ENCODE measurements around the gene INSRR. TPM values are rescaled to one million over a fixed set of nuclear protein-coding genes. Genes with fewer than 3 reads are reported as not detected.

Gene INSRR
- total and polyA plus RNA-seq, 9 of the 15 experiments (the other 6 are each of a cell fraction or from before 2014, with no cell fraction given), result 0.03 to 0.18 (median 0.06) TPM; not detected in 3

DNA sequence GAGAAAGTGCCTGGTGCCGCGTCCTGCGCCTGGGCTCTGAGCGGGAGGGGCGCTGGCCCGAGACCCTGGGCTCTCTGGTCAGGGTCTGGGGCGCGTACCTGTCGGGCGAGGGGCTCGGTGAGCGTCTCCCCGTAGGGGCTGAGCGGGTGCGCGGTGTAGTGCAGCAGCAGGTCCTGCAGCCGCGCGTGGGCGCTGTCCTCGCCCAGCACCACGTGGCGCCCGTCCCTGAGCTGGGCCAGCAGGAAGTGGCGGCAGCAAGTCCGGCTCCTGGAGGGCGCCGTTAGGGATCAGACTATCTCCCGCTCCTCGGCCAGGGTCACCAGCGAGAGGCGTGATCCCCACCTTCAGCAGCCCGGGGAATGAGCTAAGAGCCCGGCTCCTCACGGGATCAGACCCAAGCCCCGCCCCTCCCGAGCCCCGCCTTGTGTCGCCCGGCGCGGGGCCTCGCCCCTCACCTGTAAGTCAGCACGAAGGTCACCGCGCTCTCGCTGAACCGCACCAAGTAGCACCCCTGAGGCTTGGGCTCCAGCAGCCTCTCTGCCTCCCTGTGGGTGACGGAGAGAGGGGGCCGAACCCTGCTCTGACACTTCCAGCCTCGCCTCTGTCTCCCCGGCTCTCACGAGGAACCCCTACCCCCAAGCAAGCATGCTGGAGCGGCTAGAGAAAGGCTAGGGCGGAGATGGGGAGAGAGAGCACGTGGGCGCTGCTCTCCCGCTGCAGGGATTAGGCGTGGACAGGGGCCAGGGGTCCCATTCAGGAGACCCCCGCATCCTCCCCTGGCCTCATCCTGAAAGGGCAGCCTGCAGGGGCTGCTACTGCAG lies 45.0 kb downstream of the INSRR start:
- TSS peak; percentile 34 for BruUV-seq (replicated peaks)
- Histone ChIP-seq H3K27ac (ENCODE audit: extremely low read depth, low read depth, low read length) (peak overlapping the region; percentile 86), H3K4me3 (peak overlapping the region; percentile 50), H4K20me1 (replicated peaks; ENCODE audit: control insufficient read depth, insufficient read depth, low read length) (no peaks in the 10 kb centered on the region), H3K9ac (ENCODE audit: insufficient read depth in 1 of 2, low read depth in 2 of 2, low read length in 2 of 2) (peak overlapping the region; percentile 83 to 96), H3K9me1 (ENCODE audit: control insufficient read depth, insufficient read depth, low read length) (no peaks in the 10 kb centered on the region), H2AFZ (ENCODE audit: low read depth, low read length) (peak overlapping the region; percentile 94), H3K27me3 (ENCODE audit: control insufficient read depth in 2 of 2, insufficient read depth in 2 of 2, low read length in 2 of 2) (no peaks in the 10 kb centered on the region), H3K36me3 (ENCODE audit: control insufficient read depth, insufficient read depth, low read length) (peaks cover 16% of the 10 kb centered on the region; the same call in 2 of the 3 replicates), H3K79me2 (ENCODE audit: control insufficient read depth, insufficient read depth, low read length) (peaks cover 22% of the 10 kb centered on the region), H3K4me2 (ENCODE audit: insufficient read depth, low read length) (peak overlapping the region; percentile 83), H3K9me3 (replicated peaks; ENCODE audit: control insufficient read depth, insufficient read depth, low read depth, low read length) (no peaks in the 10 kb centered on the region), H3K4me1 (replicated peaks in 1 of 2; ENCODE audit: control insufficient read depth in 2 of 2, insufficient read depth in 2 of 2, low read length in 2 of 2) (peaks cover 55 to 65% of the 10 kb centered on the region in 2 experiments)
- peak; percentile 86 to 95 (median 91) for DNase-seq (ENCODE audit: extremely low read depth in 1 of 4, low spot score in 3 of 4)
- ChIA-PET CTCF (ENCODE audit: low intra/inter-chr PET ratio) (interaction anchor here (0.6 kb wide), 1 partner anchor 47 kb away, joined by 3 read pairs; the partner anchor contains the start of gene NTRK1), POLR2A (interaction anchor here (0.6 to 1.3 kb wide), 8 partner anchors 10 to 116 kb away, joined by 3 to 5 read pairs (median 3); no protein-coding TSS in a partner anchor)
- WGBS (ENCODE audit: insufficient coverage, low coverage, missing lambda C conversion rate), result 10% methylated on average over 46 of the region's 60 CpGs
- ATAC-seq, result peak; percentile 87
- in situ Hi-C loops (cut with MboI) (no loop called here), intact Hi-C loops (cut with micrococcal nuclease) (no loop called here)
- peak; percentile 74 for FAIRE-seq
- no peak for TF ChIP-seq ILK (tag; IDR thresholded peaks at IDR 0.05; ENCODE audit: borderline replicate concordance, low read depth)
- TF ChIP-seq BCLAF1 (IDR thresholded peaks at IDR 0.05; ENCODE audit: borderline replicate concordance in 1 of 2, control insufficient read depth in 1 of 2, low read depth in 2 of 2, low read length in 1 of 2), result no peak
- TF ChIP-seq SIX5 (IDR thresholded peaks at IDR 0.05; ENCODE audit: borderline replicate concordance in 1 of 2, insufficient read depth in 1 of 2, low read depth in 1 of 2, low read length in 2 of 2), result 0 out of 4 replicates have a peak, but pooled peaks of 1 of the 2 experiments have one; percentile 16
- no peak for TF ChIP-seq WHSC1 (IDR thresholded peaks at IDR 0.05; ENCODE audit: low read length)
- no peak for TF ChIP-seq CCAR2 (IDR thresholded peaks at IDR 0.05; ENCODE audit: low read depth, low read length)
- TF ChIP-seq HMGN3 (IDR thresholded peaks at IDR 0.05; ENCODE audit: borderline replicate concordance, extremely low read depth, insufficient read length, low read depth, low read length), result peak; percentile 62
- TF ChIP-seq, protein P1, sequence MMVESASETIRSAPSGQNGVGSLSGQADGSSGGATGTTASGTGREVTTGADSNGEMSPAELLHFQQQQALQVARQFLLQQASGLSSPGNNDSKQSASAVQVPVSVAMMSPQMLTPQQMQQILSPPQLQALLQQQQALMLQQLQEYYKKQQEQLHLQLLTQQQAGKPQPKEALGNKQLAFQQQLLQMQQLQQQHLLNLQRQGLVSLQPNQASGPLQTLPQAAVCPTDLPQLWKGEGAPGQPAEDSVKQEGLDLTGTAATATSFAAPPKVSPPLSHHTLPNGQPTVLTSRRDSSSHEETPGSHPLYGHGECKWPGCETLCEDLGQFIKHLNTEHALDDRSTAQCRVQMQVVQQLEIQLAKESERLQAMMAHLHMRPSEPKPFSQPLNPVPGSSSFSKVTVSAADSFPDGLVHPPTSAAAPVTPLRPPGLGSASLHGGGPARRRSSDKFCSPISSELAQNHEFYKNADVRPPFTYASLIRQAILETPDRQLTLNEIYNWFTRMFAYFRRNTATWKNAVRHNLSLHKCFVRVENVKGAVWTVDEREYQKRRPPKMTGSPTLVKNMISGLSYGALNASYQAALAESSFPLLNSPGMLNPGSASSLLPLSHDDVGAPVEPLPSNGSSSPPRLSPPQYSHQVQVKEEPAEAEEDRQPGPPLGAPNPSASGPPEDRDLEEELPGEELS (CRISPR knock-in tag; IDR thresholded peaks at IDR 0.05; ENCODE audit: borderline replicate concordance), result 0 out of 2 replicates have a peak, but pooled peaks have one; percentile 65
- TF ChIP-seq E2F3 (CRISPR knock-in tag; IDR thresholded peaks at IDR 0.05), result peak; percentile 84
- peak; percentile 73 for TF ChIP-seq TBP (optimal IDR thresholded peaks at IDR 0.05; ENCODE audit: low read depth, low read length)
- no peak for TF ChIP-seq BCL6 (CRISPR knock-in tag; IDR thresholded peaks at IDR 0.05)
- peak in 1 of 2 experiments; percentile 93; a peak in 2 of 4 replicates for TF ChIP-seq HDAC1 (IDR thresholded peaks at IDR 0.05)
- TF ChIP-seq FOXK2 (conservative IDR thresholded peaks at IDR 0.05 in 1 of 2, IDR thresholded peaks at IDR 0.05 in 1 of 2; ENCODE audit: low read depth in 2 of 2), result peak; percentile 42 to 54; a peak in 1 of 4 replicates
- 0 out of 2 replicates have a peak, but pooled peaks have one; percentile 22 for TF ChIP-seq ZKSCAN1 (IDR thresholded peaks at IDR 0.05; ENCODE audit: low read depth, low read length)
- no peak; the same call in 1 of the 2 replicates for TF ChIP-seq CBFA2T2 (conservative IDR thresholded peaks at IDR 0.05)
- 0 out of 2 replicates have a peak, but pooled peaks have one; percentile 20 for TF ChIP-seq SAFB (IDR thresholded peaks at IDR 0.05; ENCODE audit: borderline replicate concordance, low read depth, low read length)

Measured in K562 (cell line).